ENCODE measurements around the gene CNNM1.

The CNNM1 gene

GRCh38 chr10:99315853-99316252 lies 13.3 kb upstream of the CNNM1 start:
- Histone ChIP-seq H3K36me3 (no peaks in the 10 kb centered on the region), H3K4me3 (no peak overlapping the region), H3K27me3 (peaks cover 0 to 11% of the 10 kb centered on the region in 2 donors), H3K4me1 (no peaks in the 10 kb centered on the region), H3K9me3 (peaks cover 0 to 7% (median 3%) of the 10 kb centered on the region in 3 donors), H3K27ac (no peak overlapping the region)
- no peak for TF ChIP-seq CTCF (IDR thresholded peaks at IDR 0.05)
- DNase-seq: no peak
- intact Hi-C loops (cut with DNase I; ENCODE audit: low total_unique reads): no loop called here

DNA sequence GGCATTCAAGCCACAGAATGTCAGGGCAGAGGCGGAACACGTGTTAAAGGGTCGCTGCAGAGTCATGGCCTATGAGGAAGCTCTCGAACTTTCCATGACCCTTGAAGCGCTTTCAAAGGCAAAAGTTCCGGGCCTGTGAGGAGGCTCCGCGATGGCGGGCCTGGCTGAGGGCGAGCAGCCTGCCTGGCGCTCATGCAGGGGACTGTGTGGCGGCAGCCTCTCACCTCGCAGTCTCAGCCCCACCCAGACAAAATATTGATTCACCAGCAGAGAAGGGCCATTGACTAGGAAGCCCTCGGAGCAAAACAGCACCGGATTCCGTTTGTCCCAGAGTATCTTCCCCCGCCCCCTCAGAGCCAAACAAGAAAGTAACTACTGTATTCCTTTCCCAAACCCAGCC lies 12.8 kb upstream of the CNNM1 start:
- Histone ChIP-seq H3K4me3 (no peak overlapping the region), H3K27me3 (peaks cover 0 to 11% of the 10 kb centered on the region in 2 donors), H3K36me3 (no peaks in the 10 kb centered on the region), H3K27ac (no peak overlapping the region), H3K4me1 (no peaks in the 10 kb centered on the region), H3K9me3 (peaks cover 0 to 7% (median 3%) of the 10 kb centered on the region in 3 donors)
- intact Hi-C loops (cut with DNase I; ENCODE audit: low total_unique reads): no loop called here
- DNase-seq: no peak
- no peak for TF ChIP-seq CTCF (IDR thresholded peaks at IDR 0.05)

- Histone ChIP-seq H3K27ac (no peak overlapping the region), H3K27me3 (peaks cover 0 to 15% of the 10 kb centered on the region in 2 donors), H3K4me3 (no peak overlapping the region), H3K9me3 (no peaks in the 10 kb centered on the region), H3K4me1 (no peaks in the 10 kb centered on the region), H3K36me3 (no peaks in the 10 kb centered on the region)
- intact Hi-C loops (cut with DNase I; ENCODE audit: low total_unique reads): no loop called here
- no peak for TF ChIP-seq CTCF (IDR thresholded peaks at IDR 0.05)
- DNase-seq: no peak
These were observed 11.1 kb upstream of the CNNM1 start for GRCh38 chr10:99318048-99318447.

- Histone ChIP-seq H3K4me3 (no peak overlapping the region), H3K27ac (no peak overlapping the region), H3K27me3 (peaks cover 0 to 15% of the 10 kb centered on the region in 2 donors), H3K4me1 (no peaks in the 10 kb centered on the region), H3K9me3 (no peaks in the 10 kb centered on the region), H3K36me3 (no peaks in the 10 kb centered on the region)
- no peak for DNase-seq
- no peak for TF ChIP-seq CTCF (IDR thresholded peaks at IDR 0.05)
- intact Hi-C loops (cut with DNase I; ENCODE audit: low total_unique reads): no loop called here
These were observed 10.7 kb upstream of the CNNM1 start for GRCh38 chr10:99318475-99318874.

DNA sequence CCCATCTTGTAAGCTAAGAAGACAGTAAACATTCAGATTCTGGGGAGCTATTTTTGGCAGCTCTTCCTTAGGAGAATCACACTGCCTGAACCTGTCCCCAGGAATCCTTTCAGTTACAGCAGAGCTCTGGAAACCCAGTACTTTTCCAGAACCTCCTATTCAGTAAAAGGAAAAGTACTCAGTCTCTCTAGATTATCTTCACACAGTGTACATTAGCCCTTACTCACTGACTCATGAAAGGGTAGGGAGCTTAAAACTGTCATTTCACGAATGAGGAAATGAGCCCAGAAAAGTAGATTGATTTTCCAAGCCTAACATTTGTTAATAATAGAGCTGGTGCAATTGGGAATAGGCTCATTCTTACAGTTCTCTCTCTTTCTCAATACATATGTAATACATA lies 3.9 kb upstream of the CNNM1 start:
- no peak for TF ChIP-seq CTCF (IDR thresholded peaks at IDR 0.05)
- peaks cover 0 to 22% of the 10 kb centered on the region in 2 donors for H3K27me3 ChIP-seq
- no peak overlapping the region for H3K4me3 ChIP-seq
- H3K9me3 ChIP-seq: no peaks in the 10 kb centered on the region
- intact Hi-C loops (cut with DNase I; ENCODE audit: low total_unique reads): no loop called here
- no peak overlapping the region for H3K27ac ChIP-seq
- DNase-seq: no peak
- peaks cover 0 to 15% (median 12%) of the 10 kb centered on the region in 4 donors for H3K4me1 ChIP-seq
- H3K36me3 ChIP-seq: no peaks in the 10 kb centered on the region

DNA sequence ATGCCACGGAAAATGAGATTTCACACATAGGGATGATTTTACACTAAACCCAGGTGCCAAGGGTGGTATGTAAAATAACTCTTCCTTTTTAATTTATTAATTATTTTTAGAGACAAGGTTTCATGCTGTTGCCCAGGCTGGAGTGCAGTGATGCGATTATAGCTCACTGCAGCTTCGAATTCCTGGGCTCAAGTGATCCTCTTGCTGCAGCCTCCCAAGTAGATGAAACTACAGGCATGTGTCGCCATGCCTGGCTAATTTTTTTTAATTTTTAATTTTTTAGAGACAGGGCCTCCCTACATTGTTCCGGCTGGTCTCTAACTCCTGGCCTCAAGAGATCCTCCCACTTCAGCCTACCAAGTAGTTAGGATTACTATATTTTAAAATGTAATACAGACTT lies 2.3 kb upstream of the CNNM1 start:
- DNase-seq: no peak
- Histone ChIP-seq H3K27me3 (peaks cover 0 to 26% of the 10 kb centered on the region in 2 donors), H3K9me3 (no peaks in the 10 kb centered on the region), H3K36me3 (no peaks in the 10 kb centered on the region), H3K4me3 (no peak overlapping the region), H3K4me1 (peaks cover 0 to 21% (median 17%) of the 10 kb centered on the region in 4 donors), H3K27ac (no peak overlapping the region)
- TF ChIP-seq CTCF (IDR thresholded peaks at IDR 0.05): no peak
- intact Hi-C loops (cut with DNase I; ENCODE audit: low total_unique reads): no loop called here
